Panc1 (cell line): ENCODE data around the gene GBP5. TPM values are rescaled to one million over a fixed set of nuclear protein-coding genes. Genes with fewer than 3 reads are reported as not detected.
"Not testable (repeated sequence)": the region's sequence is repeated elsewhere in the genome, so short reads cannot be mapped to it uniquely, and the experiment has no call there.

ENCODE experiments used
- ATAC-seq: fragments of 200-7000 bp; cut with Tn5 transposase; 2 replicates; pipeline ENCODE4 v1.9.1; 2020; ENCODE audit warnings: mild to moderate bottlenecking, moderate library complexity
- BruUV-seq: library from RNA; stranded (reverse); fragments of 400-500 nt; replicated peaks from 2 replicates; lab custom pipeline; 2021; lab: Mats Ljungman, UMichigan
- CTCF ChIA-PET: fragments of 300-600 bp; sonication (Branson Sonifier 250); formaldehyde crosslinking; loops from one replicate; lab custom pipeline; 2022; ENCODE audit warnings: antibody characterized with exemption; lab: Charles Lee
- POLR2A ChIA-PET: fragments of 300-600 bp; sonication (Branson Sonifier 250); formaldehyde crosslinking; loops from one replicate; lab custom pipeline; 2022; ENCODE audit warnings: antibody characterized with exemption; lab: Charles Lee
- DNase-seq: peaks from one replicate; pipeline ENCODE4 v3.0.0-alpha.2; 2010; ENCODE audit warnings: low read depth, low spot score
- H3K27ac ChIP-seq: 2 replicates; pipeline ENCODE4 v1.5.1; 2011; ENCODE audit warnings: mild to moderate bottlenecking, low read length, inconsistent platforms
- H3K27me3 ChIP-seq: fragments of 200-500 bp; sonication (Bioruptor generic); 2 replicates; pipeline ENCODE4 v1.6.0; 2014; ENCODE audit warnings: low read length, inconsistent platforms; ENCODE audit not compliant: control insufficient read depth, insufficient read depth
- H3K36me3 ChIP-seq: fragments of 200-500 bp; sonication (Bioruptor generic); 2 replicates; pipeline ENCODE4 v1.5.1; 2014; ENCODE audit warnings: inconsistent platforms, mild to moderate bottlenecking, low read length, moderate library complexity; ENCODE audit not compliant: control insufficient read depth, insufficient read depth
- H3K4me1 ChIP-seq: 2 replicates; pipeline ENCODE4 v1.5.1; 2011; ENCODE audit warnings: inconsistent platforms, mild to moderate bottlenecking, low read length, moderate library complexity; ENCODE audit not compliant: control insufficient read depth, insufficient read depth
- H3K4me3 ChIP-seq, 2 experiments: 2 replicates each; pipeline ENCODE4 v1.5.1; 2011 to 2012; ENCODE audit warnings: low read depth in 2 of 2, low read length in 2 of 2, mild to moderate bottlenecking in 2 of 2, inconsistent platforms in 1 of 2, moderate library complexity in 1 of 2
- H3K9me3 ChIP-seq: fragments of 200-500 bp; sonication (Bioruptor generic); 2 replicates; pipeline ENCODE4 v1.5.1; 2014; ENCODE audit warnings: low read depth, mild to moderate bottlenecking, inconsistent platforms, low read length, moderate library complexity; ENCODE audit not compliant: control insufficient read depth, insufficient read depth
- CTCF ChIP-seq: fragments of 450-650 bp; IDR thresholded peaks from 2 replicates; pipeline ENCODE4 v1.5.1; 2017; ENCODE audit warnings: mild to moderate bottlenecking
- POLR2AphosphoS5 ChIP-seq: IDR thresholded peaks from 2 replicates; pipeline ENCODE4 v1.6.1; 2012; ENCODE audit warnings: mild to moderate bottlenecking, low read depth, low read length, moderate library complexity
- REST ChIP-seq, 2 experiments: IDR thresholded peaks; 2 replicates each; pipeline ENCODE4 v1.6.1; 2011 to 2012; ENCODE audit warnings: low read depth in 2 of 2, control low read depth in 1 of 2, low read length in 1 of 2, mild to moderate bottlenecking in 1 of 2, moderate library complexity in 1 of 2; ENCODE audit not compliant: insufficient read depth in 1 of 2
- SIN3A ChIP-seq: IDR thresholded peaks from 2 replicates; pipeline ENCODE4 v1.6.1; 2012; ENCODE audit warnings: low read depth, mild to moderate bottlenecking, low read length, moderate library complexity, borderline replicate concordance; ENCODE audit not compliant: insufficient read depth
- TCF7L2 ChIP-seq: IDR thresholded peaks from 2 replicates; pipeline ENCODE4 v1.6.1; 2011; ENCODE audit warnings: mild to moderate bottlenecking, low read depth, low read length, inconsistent platforms
- in situ Hi-C: cut with HindIII; loops from 2 replicates; pipeline ENCODE4 v1.10.0; 2016; ENCODE audit warnings: low sequenced_read_pairs, low pct_unique_long_range_greater_than_20kb
- intact Hi-C: fragments of 100-400 bp; cut with micrococcal nuclease; formaldehyde crosslinking; loops from one replicate; pipeline ENCODE4 v1.10.0; 2022; ENCODE audit not compliant: unreplicated experiment
- total RNA-seq: library from RNA; stranded (reverse); gene quantifications from one replicate; pipeline ENCODE4 v1.2.1, GENCODE V29; 2021; ENCODE audit not compliant: unreplicated experiment

The GBP5 gene
- total RNA-seq, 1 experiment from 2014 or later = 0.10 TPM

- DNase-seq (no peak), ATAC-seq (no peak)
- Histone ChIP-seq H3K27ac (no peak overlapping the region), H3K4me3 (no peak overlapping the region), H3K4me1 (no peaks in the 10 kb centered on the region), H3K36me3 (no peaks in the 10 kb centered on the region), H3K27me3 (no peaks in the 10 kb centered on the region), H3K9me3 (no peaks in the 10 kb centered on the region)
- ChIA-PET CTCF (no interaction called here), POLR2A (no interaction called here)
- in situ Hi-C loops = no loop called here
- intact Hi-C loops = no loop called here
- TF ChIP-seq POLR2AphosphoS5 (no peak), REST (IDR thresholded peaks at IDR 0.05; ENCODE audit: insufficient read depth in 1 of 2, low read depth in 2 of 2, low read length in 1 of 2) (no peak), TCF7L2 (no peak), SIN3A (no peak), CTCF (no peak)
- no TSS peak for BruUV-seq
These were observed 13.2 kb upstream of the GBP5 start for GRCh38 chr1:89285745-89286380.

- in situ Hi-C loops, POLR2A ChIA-PET, CTCF ChIA-PET: not testable (repeated sequence)
These were observed 11.6 kb upstream of the GBP5 start for GRCh38 chr1:89284078-89284763.

GRCh38 chr1:89280766-89281165 is 8.1 kb upstream of the GBP5 start:
- BruUV-seq = no TSS peak
- Histone ChIP-seq H3K27me3 (no peaks in the 10 kb centered on the region), H3K9me3 (no peaks in the 10 kb centered on the region), H3K36me3 (no peaks in the 10 kb centered on the region), H3K4me1 (no peaks in the 10 kb centered on the region), H3K4me3 (no peak overlapping the region), H3K27ac (no peak overlapping the region)
- ChIA-PET POLR2A (no interaction called here), CTCF (no interaction called here)
- in situ Hi-C loops = no loop called here
- no peak for TF ChIP-seq REST (IDR thresholded peaks at IDR 0.05; ENCODE audit: insufficient read depth in 1 of 2, low read depth in 2 of 2, low read length in 1 of 2)
- no peak for TF ChIP-seq SIN3A
- TF ChIP-seq POLR2AphosphoS5 = no peak
- TF ChIP-seq TCF7L2 = no peak
- no peak for TF ChIP-seq CTCF
- ATAC-seq = no peak
- intact Hi-C loops = no loop called here
- no peak for DNase-seq

More at GRCh38 chr1:89284078-89284763, 11.6 kb upstream of the GBP5 start:
- BruUV-seq, DNase-seq, H3K27me3 ChIP-seq, ATAC-seq, H3K4me1 ChIP-seq, H3K4me3 ChIP-seq, H3K36me3 ChIP-seq, H3K9me3 ChIP-seq, intact Hi-C loops, H3K27ac ChIP-seq: not testable (repeated sequence)
